ENCODE results near the gene CWC22.
"Not testable (repeated sequence)": the region's sequence is repeated elsewhere in the genome, so short reads cannot be mapped to it uniquely, and the experiment has no call there.

Gene CWC22

GRCh38 chr2:180002198-180002770, 4.8 kb downstream of the CWC22 start:
- DNase-seq, result no peak

- no peak for DNase-seq
Measured at GRCh38 chr2:180001726-180002125, 5.4 kb downstream of the CWC22 start.

DNA sequence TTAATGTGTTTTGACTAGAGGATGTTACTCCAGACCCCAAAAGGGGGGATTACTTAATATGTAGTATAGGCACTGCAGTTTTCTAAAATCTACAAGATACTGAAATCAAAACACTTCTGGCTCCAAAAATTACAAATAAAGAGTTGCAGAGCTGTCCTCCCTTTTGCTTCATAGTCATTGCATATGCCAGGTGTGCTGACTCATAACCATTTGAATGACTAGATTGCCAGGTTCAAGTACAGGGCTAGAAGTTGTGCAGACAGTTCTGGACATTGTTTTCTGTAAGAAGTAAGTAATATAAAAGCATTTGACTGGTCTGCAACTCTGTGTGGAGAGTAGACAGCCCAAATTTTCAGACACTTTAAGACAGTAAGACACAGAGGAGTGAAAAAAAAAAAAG, 6.7 kb downstream of the CWC22 start:
- DNase-seq, result peak; percentile 28

- no peak for DNase-seq
Measured at GRCh38 chr2:179999000-179999399, 8.1 kb downstream of the CWC22 start.

GRCh38 chr2:179995741-179996515, 11.2 kb downstream of the CWC22 start:
- no peak for DNase-seq

- DNase-seq, result no peak
Measured at GRCh38 chr2:179991344-179991743, 15.8 kb downstream of the CWC22 start.

DNA sequence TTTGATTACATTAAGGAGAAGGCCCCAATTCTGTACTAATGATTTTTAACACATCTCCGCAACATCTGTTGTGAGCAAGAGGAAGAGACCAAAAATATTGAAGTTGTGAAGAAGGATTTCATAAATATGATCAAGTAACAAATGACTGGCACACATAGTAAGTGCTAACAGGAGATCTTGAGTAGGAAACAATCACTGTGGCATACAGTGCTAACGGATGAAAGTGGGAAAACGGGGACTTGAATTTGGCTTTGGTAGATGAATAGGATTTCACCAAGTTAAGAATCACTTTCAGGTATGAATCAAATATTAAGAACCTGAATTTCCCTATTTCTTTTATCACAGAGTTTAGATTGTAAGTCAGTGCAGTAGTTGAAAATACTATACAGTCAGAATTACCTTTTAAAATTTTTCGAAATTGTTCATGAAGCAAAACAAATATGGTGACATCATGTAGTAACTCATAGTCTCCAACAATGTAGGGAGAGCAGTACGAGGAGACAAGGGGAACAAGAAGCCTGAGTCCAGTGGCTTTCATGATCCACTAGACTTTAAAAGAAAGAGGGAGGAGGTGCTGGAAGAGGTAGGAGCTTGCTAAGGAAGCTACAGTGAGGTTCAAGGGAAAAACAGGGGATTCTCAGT, 16.3 kb downstream of the CWC22 start:
- no peak for DNase-seq

DNA sequence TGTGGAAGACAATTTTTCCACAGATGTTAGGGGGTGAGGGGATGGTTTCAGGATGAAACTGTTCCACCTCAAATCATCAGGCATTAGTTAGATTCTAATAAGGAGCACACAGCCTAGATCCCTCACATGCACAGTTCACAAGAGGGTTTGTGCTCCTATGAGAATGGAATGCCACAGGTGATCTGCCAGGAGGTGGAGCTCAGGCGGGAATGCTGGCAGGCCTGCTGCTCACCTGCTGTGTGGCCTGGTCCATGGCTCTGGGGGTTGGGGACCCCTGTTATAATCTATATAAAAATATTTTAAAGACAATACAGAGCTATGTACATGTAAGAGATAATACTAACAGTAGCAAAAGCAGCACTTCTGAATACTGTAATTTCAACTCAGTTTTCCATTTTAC, 19.2 kb downstream of the CWC22 start:
- no peak for DNase-seq

DNA sequence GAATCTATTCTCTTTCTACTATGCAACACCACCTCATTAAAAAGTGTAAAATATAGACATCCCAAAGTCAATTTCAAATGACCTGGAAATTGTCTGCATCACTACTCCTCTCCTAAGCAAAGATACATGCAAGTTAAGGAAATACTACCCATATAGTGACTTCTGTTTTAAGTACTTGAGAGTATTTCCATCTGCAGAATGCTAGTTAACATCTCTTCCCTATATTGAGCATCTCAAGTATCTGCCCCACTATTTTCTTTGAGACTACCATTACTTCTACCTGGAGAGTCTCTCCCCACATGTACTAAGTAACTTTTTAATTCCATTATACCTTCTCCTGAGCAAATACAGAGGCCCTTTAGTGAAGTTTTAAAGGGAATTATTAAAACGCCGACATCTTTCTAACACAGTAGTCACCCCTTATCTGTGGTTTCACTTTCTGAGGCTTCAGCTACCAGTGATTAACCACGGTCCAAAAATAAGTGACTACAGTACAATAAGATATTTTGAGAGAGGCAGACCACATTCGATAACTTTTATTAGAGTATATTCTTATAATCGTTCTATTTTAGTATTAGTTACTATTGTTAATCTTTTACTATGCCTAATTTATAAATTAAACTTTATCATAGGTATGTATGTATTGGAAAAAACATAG, 21.8 kb downstream of the CWC22 start:
- DNase-seq, result no peak

- no peak for DNase-seq
Measured at GRCh38 chr2:179983250-179983932, 23.7 kb downstream of the CWC22 start.

DNA sequence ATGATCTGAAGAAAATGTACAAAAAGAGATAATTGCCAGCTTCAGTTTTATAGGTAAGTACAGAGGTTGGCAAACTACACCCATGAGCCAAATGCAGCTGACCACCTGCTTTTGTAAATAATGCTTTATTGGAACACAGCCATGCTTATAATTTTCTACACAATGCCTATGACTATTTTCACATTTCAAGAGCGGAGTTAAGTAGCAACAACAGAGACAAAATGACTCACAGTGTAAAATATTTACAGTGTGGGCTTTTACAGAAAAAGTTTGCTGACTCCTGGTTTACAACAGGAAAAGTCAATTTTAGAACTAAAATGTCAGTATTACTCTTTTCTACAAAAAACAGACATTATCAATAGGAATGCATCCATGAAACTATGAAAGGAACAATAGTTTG, 26.0 kb downstream of the CWC22 start:
- DNase-seq, result no peak

- no peak for DNase-seq
Measured at GRCh38 chr2:179974761-179975160, 32.3 kb downstream of the CWC22 start.

GRCh38 chr2:179966778-179967394, 40.2 kb downstream of the CWC22 start:
- no peak for DNase-seq

- no peak for DNase-seq
Measured at GRCh38 chr2:179965291-179966258, 41.5 kb downstream of the CWC22 start.

DNA sequence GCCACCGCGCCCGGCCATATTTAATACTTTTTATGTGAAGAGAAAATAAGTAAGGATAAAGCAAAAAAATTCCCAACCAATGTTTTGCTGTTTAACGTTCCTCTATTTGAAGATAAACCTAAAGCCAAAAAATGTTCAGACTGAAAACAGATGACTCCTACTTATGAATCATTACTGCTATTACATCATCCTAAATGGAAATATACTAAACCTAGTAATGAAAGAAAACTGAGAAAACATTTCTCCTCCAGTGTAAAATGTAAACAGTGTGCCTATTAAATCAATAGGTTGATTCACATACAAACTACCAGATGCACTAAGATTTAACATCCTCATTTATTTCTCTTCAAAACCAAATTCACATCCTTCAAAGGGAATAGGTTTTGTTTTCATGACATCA, 43.5 kb downstream of the CWC22 start:
- peak; percentile 4 for DNase-seq

DNA sequence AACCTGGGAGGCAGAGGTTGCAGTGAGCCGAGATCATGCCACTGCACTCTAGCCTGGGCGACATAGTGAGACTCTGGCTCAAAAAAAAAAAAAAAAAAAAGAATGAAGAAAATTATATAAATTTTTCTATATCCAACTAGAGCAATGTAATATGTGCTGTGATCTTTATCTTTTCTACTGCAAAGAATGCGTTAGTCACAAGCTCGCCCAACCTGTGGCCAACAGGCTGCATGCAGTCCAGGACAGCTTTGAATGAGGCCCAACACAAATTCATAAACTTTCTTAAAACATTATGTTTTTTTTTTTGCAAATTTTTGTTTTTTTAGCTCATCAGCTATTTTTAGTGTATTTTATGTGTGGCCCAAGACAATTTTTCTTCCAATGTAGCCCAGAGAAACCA, 48.8 kb downstream of the CWC22 start:
- not testable (repeated sequence) for DNase-seq

DNA sequence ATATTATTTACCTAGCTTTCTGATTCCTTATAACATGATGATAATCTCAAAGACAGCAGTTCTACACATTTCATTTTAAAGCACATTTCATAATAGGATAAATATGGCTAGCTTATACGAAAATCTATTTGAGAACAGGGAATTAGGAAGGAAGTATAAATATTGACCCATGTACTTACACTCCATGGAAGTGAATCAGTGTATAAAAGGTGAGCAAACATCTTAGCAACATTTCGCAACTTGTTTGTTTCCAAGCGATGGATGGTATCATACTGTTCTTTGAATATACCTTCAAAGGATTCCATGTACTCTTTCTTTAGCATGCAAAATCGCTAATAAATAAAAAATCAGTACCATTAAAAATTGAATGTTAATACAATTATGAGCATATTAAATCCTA, 53.1 kb downstream of the CWC22 start:
- DNase-seq, result no peak

- no peak for DNase-seq
Measured at GRCh38 chr2:179953359-179953758, 53.7 kb downstream of the CWC22 start.

- no peak for DNase-seq
Measured at GRCh38 chr2:179952658-179953057, 54.4 kb downstream of the CWC22 start.

- no peak for DNase-seq
Measured at GRCh38 chr2:179951680-179952079, 55.4 kb downstream of the CWC22 start.

- no peak for DNase-seq
Measured at GRCh38 chr2:179950391-179950790, 56.7 kb downstream of the CWC22 start.

Data from activated CD4-positive, alpha-beta T cell treated with anti-CD3 and anti-CD28 coated beads, Interleukin-10, Interleukin-2, amounts not matched to agents 100 ng/mL and 50 ng/mL, durations not matched to agents 16 hours and 8 hours (primary cell).